Activated CD8-positive, alpha-beta T cell treated with anti-CD3 and anti-CD28 coated beads, Interleukin-2, amount 10 ng/mL, durations not matched to agents 7 days and 5 days (primary cell): ENCODE results near the gene MATCAP1. TPM values are rescaled to one million over a fixed set of nuclear protein-coding genes. Genes with fewer than 3 reads are reported as not detected.
A peak's percentile ranks its signal among the peaks of the same experiment; 100 is the strongest.

Source experiments
- ATAC-seq: fragments of 150-1000 bp; cut with Tn5 transposase; one replicate; pipeline ENCODE4 v1.10.0; 2021; ENCODE audit warnings: moderate library complexity
- CTCF ChIA-PET: fragments of 350-600 bp; sonication (Branson Sonifier 250); formaldehyde crosslinking; loops from one replicate; lab custom pipeline; 2021; ENCODE audit warnings: antibody characterized with exemption; lab: Charles Lee
- POLR2A ChIA-PET: fragments of 350-600 bp; sonication (Branson Sonifier 250); formaldehyde crosslinking; loops from one replicate; lab custom pipeline; 2021; ENCODE audit warnings: antibody characterized with exemption; lab: Charles Lee
- DNase-seq: peaks from one replicate; pipeline ENCODE4 v3.0.0-alpha.2; 2020
- H3K27ac Mint-ChIP-seq: one replicate; pipeline ENCODE4 v1.8.0; 2021; ENCODE audit warnings: mild to moderate bottlenecking, mixed read lengths
- H3K27me3 Mint-ChIP-seq: one replicate; pipeline ENCODE4 v1.8.0; 2021; ENCODE audit warnings: low read depth, mixed read lengths
- H3K36me3 Mint-ChIP-seq: one replicate; pipeline ENCODE4 v1.8.0; 2021; ENCODE audit warnings: low read depth, mixed read lengths
- H3K4me1 Mint-ChIP-seq: one replicate; pipeline ENCODE4 v1.8.0; 2021; ENCODE audit warnings: low read depth, mixed read lengths
- H3K4me3 Mint-ChIP-seq: one replicate; pipeline ENCODE4 v1.8.0; 2021; ENCODE audit warnings: mild to moderate bottlenecking, mixed read lengths
- H3K9me3 Mint-ChIP-seq: one replicate; pipeline ENCODE4 v1.8.0; 2022; ENCODE audit warnings: mixed read lengths; ENCODE audit not compliant: insufficient read depth
- total RNA-seq, 2 experiments: library from RNA; stranded (reverse); gene quantifications; one replicate each; pipeline ENCODE4 v1.2.3, GENCODE V29; 2021

MATCAP1 gene
- total RNA-seq, 2 experiments from 2014 or later = 43.3 to 48.2 TPM

DNA sequence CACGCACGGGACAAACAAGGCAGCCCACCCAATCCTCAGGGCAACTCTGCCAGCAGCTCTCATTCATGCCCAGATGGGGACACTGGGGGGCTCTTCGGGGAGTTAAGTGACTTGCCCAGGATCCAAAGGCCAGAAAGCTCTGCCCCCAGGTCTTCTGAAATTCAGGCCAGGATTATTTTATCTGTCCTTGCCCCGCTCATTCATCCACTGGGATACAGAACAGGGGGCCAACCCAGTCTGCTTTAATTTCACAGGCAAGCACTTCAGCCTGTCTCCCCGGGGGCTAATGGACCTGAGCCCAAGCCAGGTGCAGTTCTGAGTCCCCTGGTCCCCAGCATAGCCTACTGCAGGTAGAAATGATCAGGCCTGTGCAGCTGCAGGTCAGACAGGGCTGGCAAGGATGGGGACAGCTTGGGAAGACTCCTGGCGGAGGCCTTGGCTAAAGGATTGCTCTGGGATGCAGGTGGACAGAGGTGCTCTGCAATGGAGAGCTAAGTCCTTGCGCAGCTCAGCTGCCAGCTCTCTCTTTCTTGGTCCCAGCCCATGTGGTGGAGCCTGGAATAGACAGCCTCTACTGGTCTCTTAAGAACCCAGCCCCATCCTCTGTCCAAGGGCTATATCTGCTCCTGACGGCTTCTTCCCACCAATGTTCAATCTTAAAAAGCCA is 32.2 kb downstream of the MATCAP1 start:
- peak overlapping the region; percentile 71 for H3K4me3 Mint-ChIP-seq
- peaks cover 3% of the 10 kb centered on the region for H3K27me3 Mint-ChIP-seq
- peaks cover 37% of the 10 kb centered on the region for H3K36me3 Mint-ChIP-seq
- no peak for ATAC-seq
- no peak for DNase-seq
- ChIA-PET CTCF (interaction anchor here (0.6 to 5.8 kb wide), 18 partner anchors 9 to 241 kb away, joined by 3 to 149 read pairs (median 4); partner anchors contain the start of genes CBFB, FBXL8, PHAF1 and TMEM208), POLR2A (interaction anchor here (0.9 to 1.4 kb wide), 3 partner anchors 33 to 134 kb away, joined by 3 to 4 read pairs (median 3); no protein-coding TSS in a partner anchor)
- H3K9me3 Mint-ChIP-seq = no peaks in the 10 kb centered on the region
- H3K4me1 Mint-ChIP-seq = peaks cover 46% of the 10 kb centered on the region
- peak overlapping the region; percentile 46 for H3K27ac Mint-ChIP-seq

GRCh38 chr16:67150833-67151396 is 32.8 kb downstream of the MATCAP1 start, which contains the start of gene B3GNT9:
Gene B3GNT9 (minus strand): TSS chr16:67150998. CDS start chr16:67150485, 513 bp downstream.
- ATAC-seq (peak; percentile 47), DNase-seq (peak; percentile 62)
- CTCF ChIA-PET = interaction anchor here (0.9 to 5.8 kb wide), 13 partner anchors 10 to 241 kb away, joined by 3 to 149 read pairs (median 5); partner anchors contain the start of genes CBFB, FBXL8, PHAF1 and TRADD
- peaks cover 3% of the 10 kb centered on the region for H3K27me3 Mint-ChIP-seq
- H3K36me3 Mint-ChIP-seq = peaks cover 38% of the 10 kb centered on the region
- peak within 1 kb of the TSS; percentile 71 for H3K4me3 Mint-ChIP-seq
- H3K4me1 Mint-ChIP-seq = peaks cover 39% of the 10 kb centered on the region
- H3K9me3 Mint-ChIP-seq = no peaks in the 10 kb centered on the region
- H3K27ac Mint-ChIP-seq = peak within 1 kb of the TSS; percentile 46
- POLR2A ChIA-PET = interaction anchor here (0.9 to 1.4 kb wide), 4 partner anchors 8 to 133 kb away, joined by 3 to 6 read pairs (median 4); no protein-coding TSS in a partner anchor

DNA sequence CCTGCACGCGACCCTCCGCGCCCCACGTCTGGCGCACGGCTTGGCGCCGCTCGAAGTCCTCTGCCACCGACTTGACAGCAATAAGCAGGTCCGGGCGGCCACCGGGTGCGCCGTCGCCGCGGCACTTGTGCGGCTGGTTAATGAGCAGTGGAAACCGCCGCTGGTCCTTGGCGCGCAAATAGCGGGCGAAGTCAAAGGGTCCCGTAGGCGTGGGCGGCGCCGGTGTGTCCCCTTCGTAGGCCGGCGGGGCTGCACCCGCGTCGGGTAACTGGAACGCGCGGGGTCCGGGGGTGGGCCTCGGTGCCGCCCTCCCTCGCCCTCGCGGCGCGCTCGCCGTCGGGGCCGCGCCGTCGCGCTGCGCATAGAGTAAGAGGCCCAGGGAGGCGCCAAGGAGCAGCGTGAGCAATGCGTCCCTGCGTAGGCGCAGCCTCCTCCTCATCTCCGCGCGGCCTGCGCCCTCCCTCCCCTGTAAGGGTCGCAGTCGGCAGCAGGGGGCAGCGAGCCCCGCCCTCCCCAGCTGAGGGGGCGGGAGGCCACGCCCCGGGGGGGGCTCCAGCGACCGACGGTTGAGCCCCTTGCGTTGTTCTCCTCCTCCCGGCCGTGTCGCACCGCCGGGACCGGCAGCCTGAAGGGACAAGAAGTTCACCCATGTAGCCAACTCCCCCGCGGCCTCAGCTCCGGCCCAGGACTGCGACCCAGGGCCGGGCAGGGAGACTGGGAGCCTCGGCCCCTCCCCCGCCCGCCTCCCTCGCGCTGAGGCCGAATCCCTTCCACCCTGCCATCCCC is 33.5 kb downstream of the MATCAP1 start:
- Mint-ChIP-seq H3K9me3 (no peaks in the 10 kb centered on the region), H3K27ac (no peak overlapping the region), H3K36me3 (peaks cover 42% of the 10 kb centered on the region), H3K4me1 (peaks cover 33% of the 10 kb centered on the region), H3K4me3 (peak overlapping the region; percentile 71), H3K27me3 (peaks cover 3% of the 10 kb centered on the region)
- POLR2A ChIA-PET = interaction anchor here (0.9 to 1.4 kb wide), 5 partner anchors 9 to 132 kb away, joined by 3 to 6 read pairs (median 4); no protein-coding TSS in a partner anchor
- CTCF ChIA-PET = interaction anchor here (0.9 to 5.8 kb wide), 11 partner anchors 10 to 240 kb away, joined by 3 to 149 read pairs (median 4); partner anchors contain the start of genes CBFB, FBXL8, PHAF1 and TRADD
- ATAC-seq = peak; percentile 70
- DNase-seq = peak; percentile 59

DNA sequence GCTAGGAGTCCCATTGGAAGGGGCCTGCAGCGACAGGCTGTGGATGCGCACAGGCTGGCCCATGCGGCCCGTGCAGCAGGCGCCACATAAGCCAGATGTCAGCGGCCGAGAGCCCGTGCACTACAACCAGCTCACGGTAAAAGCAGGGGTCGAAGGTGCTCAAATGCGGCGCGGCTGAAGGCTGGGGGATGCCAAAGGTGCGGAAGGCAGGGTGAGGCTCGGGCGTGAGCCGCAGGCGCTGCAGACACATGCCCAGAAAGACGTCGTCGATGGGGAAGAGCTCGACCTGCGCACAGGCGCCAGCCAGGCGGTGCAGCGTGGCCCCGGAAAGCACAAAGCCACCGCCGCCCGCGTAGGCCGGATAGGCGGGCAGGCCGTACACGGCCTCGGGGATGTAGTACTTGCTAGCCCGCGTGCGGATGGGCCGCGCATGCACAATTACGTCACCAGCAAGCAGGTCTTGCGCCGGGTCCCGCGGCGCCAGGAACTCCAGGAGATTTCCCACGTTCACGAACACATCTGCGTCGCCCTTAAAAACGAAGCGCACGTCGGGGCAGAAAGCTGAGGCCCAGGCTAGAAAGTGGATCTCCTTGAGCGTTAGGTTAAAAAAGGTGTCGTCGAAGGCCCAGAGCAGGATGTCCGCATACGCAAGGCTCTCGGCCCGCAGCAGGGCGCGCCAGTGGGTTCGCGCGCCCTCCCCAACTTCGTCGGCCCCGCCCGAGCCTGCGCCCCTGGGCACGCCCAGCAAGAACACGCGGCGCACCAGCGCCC is 34.3 kb downstream of the MATCAP1 start:
- peak overlapping the region; percentile 40 for H3K4me3 Mint-ChIP-seq
- no peak overlapping the region for H3K27ac Mint-ChIP-seq
- ATAC-seq (no peak), DNase-seq (no peak)
- POLR2A ChIA-PET = interaction anchor here (1.1 kb wide), 1 partner anchor 132 kb away, joined by 4 read pairs; no protein-coding TSS in a partner anchor
- peaks cover 45% of the 10 kb centered on the region for H3K36me3 Mint-ChIP-seq
- CTCF ChIA-PET = interaction anchor here (1.0 to 1.2 kb wide), 2 partner anchors 42 to 132 kb away, joined by 3 to 4 read pairs; no protein-coding TSS in a partner anchor
- peaks cover 3% of the 10 kb centered on the region for H3K27me3 Mint-ChIP-seq
- H3K4me1 Mint-ChIP-seq = peaks cover 31% of the 10 kb centered on the region
- no peaks in the 10 kb centered on the region for H3K9me3 Mint-ChIP-seq

- Mint-ChIP-seq H3K36me3 (peaks cover 45% of the 10 kb centered on the region), H3K4me3 (no peak overlapping the region)
These were observed 35.0 kb downstream of the MATCAP1 start for GRCh38 chr16:67148656-67149275.

GRCh38 chr16:67148221-67148620 is 35.5 kb downstream of the MATCAP1 start:
- ChIA-PET CTCF (interaction anchor here (1.2 kb wide), 1 partner anchor 130 kb away, joined by 4 read pairs; no protein-coding TSS in a partner anchor), POLR2A (no interaction called here)
- Mint-ChIP-seq H3K4me1 (peaks cover 24% of the 10 kb centered on the region), H3K4me3 (no peak overlapping the region), H3K27ac (no peak overlapping the region), H3K36me3 (peaks cover 47% of the 10 kb centered on the region), H3K27me3 (peaks cover 3% of the 10 kb centered on the region), H3K9me3 (no peaks in the 10 kb centered on the region)
- no peak for ATAC-seq
- DNase-seq = no peak

More at GRCh38 chr16:67148656-67149275, 35.0 kb downstream of the MATCAP1 start:
- peaks cover 3% of the 10 kb centered on the region for H3K27me3 Mint-ChIP-seq
- peaks cover 27% of the 10 kb centered on the region for H3K4me1 Mint-ChIP-seq
- no peaks in the 10 kb centered on the region for H3K9me3 Mint-ChIP-seq
- ChIA-PET POLR2A (interaction anchor here (1.1 kb wide), 1 partner anchor 131 kb away, joined by 4 read pairs; no protein-coding TSS in a partner anchor), CTCF (interaction anchor here (1.0 to 1.2 kb wide), 2 partner anchors 42 to 131 kb away, joined by 3 to 4 read pairs; no protein-coding TSS in a partner anchor)
- DNase-seq (no peak), ATAC-seq (no peak)
- H3K27ac Mint-ChIP-seq = no peak overlapping the region

GRCh38 chr16:67147437-67148140 is 36.2 kb downstream of the MATCAP1 start:
- ChIA-PET CTCF (no interaction called here), POLR2A (no interaction called here)
- H3K4me3 Mint-ChIP-seq = no peak overlapping the region
- peaks cover 3% of the 10 kb centered on the region for H3K27me3 Mint-ChIP-seq
- peaks cover 46% of the 10 kb centered on the region for H3K36me3 Mint-ChIP-seq
- H3K4me1 Mint-ChIP-seq = peaks cover 17% of the 10 kb centered on the region
- ATAC-seq = no peak
- no peaks in the 10 kb centered on the region for H3K9me3 Mint-ChIP-seq
- H3K27ac Mint-ChIP-seq = peak overlapping the region; percentile 70
- no peak for DNase-seq

GRCh38 chr16:67146523-67147357 is 37.0 kb downstream of the MATCAP1 start:
- Mint-ChIP-seq H3K4me3 (no peak overlapping the region), H3K4me1 (peaks cover 12% of the 10 kb centered on the region), H3K9me3 (no peaks in the 10 kb centered on the region), H3K36me3 (peaks cover 50% of the 10 kb centered on the region), H3K27me3 (peaks cover 3% of the 10 kb centered on the region), H3K27ac (peak overlapping the region; percentile 37)
- ChIA-PET POLR2A (interaction anchor here (0.8 kb wide), 1 partner anchor 14 kb away, joined by 3 read pairs; no protein-coding TSS in a partner anchor), CTCF (interaction anchor here (0.8 kb wide), 1 partner anchor 8 kb away, joined by 3 read pairs; no protein-coding TSS in a partner anchor)
- ATAC-seq (no peak), DNase-seq (no peak)

- ATAC-seq (no peak), DNase-seq (no peak)
- POLR2A ChIA-PET = no interaction called here
- H3K36me3 Mint-ChIP-seq = peaks cover 55% of the 10 kb centered on the region
- CTCF ChIA-PET = interaction anchor here (0.8 to 3.0 kb wide), 3 partner anchors 9 to 128 kb away, joined by 3 to 13 read pairs (median 3); no protein-coding TSS in a partner anchor
- no peaks in the 10 kb centered on the region for H3K9me3 Mint-ChIP-seq
- no peaks in the 10 kb centered on the region for H3K27me3 Mint-ChIP-seq
- no peak overlapping the region for H3K27ac Mint-ChIP-seq
- H3K4me3 Mint-ChIP-seq = no peak overlapping the region
- H3K4me1 Mint-ChIP-seq = peaks cover 3% of the 10 kb centered on the region
These were observed 38.0 kb downstream of the MATCAP1 start for GRCh38 chr16:67145746-67146145.
